ENCODE measurements around the gene GSDME.

Gene GSDME

DNA sequence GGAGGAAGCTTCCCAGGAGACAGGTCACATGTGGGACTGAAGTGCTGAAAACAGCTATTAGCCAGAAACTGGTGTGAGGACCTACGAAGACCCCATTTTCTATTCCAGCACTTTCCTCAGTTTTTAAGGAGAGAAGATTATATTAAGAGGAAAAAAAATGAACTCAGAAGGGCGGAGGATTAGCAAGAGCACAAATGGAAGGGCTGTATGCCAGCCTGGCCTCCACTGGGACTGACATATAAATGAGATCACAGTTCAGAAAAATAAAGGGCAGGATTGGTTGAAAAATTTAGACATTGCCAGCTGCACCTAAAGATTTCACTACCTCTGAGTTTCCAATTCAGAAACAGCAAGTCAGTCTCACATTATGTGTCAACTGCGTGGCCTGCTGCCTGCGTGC is 53.0 kb downstream of the GSDME start:
- H3K36me3 ChIP-seq (ENCODE audit: control insufficient read depth in 1 of 2, insufficient read depth in 2 of 2, low read length in 2 of 2) = peaks cover 17 to 21% of the 10 kb centered on the region in 2 experiments
- H2BK12ac ChIP-seq (ENCODE audit: low read length) = no peak overlapping the region
- H3K18ac ChIP-seq (ENCODE audit: low read length) = no peak overlapping the region
- no peaks in the 10 kb centered on the region for H3K79me2 ChIP-seq (ENCODE audit: control insufficient read depth, insufficient read depth, low read length, poor library complexity)
- H3K4ac ChIP-seq (ENCODE audit: low read depth, low read length) = no peak overlapping the region
- no peak overlapping the region for H4K12ac ChIP-seq (ENCODE audit: low read depth, low read length)
- H2AFZ ChIP-seq (ENCODE audit: insufficient read depth, low read length, poor library complexity) = no peak overlapping the region
- H3K4me2 ChIP-seq (ENCODE audit: low read length) = no peak overlapping the region
- peaks cover 10 to 20% of the 10 kb centered on the region in 2 experiments for H3K4me1 ChIP-seq (ENCODE audit: control insufficient read depth in 1 of 2, insufficient read depth in 2 of 2, low read length in 2 of 2)
- WGBS (ENCODE audit: extremely low coverage, insufficient coverage, insufficient read length) = no CpG with 5 or more reads among the region's 4 CpGs
- no peak overlapping the region for H3K4me3 ChIP-seq (ENCODE audit: low read depth, low read length)
- peaks cover 1% of the 10 kb centered on the region for H3K79me1 ChIP-seq (ENCODE audit: low read length)
- no peak overlapping the region for H3K14ac ChIP-seq (ENCODE audit: low read length)
- no peak for DNase-seq
- H3K9me3 ChIP-seq (ENCODE audit: insufficient read depth, low read depth, low read length) = no peaks in the 10 kb centered on the region
- H4K8ac ChIP-seq (ENCODE audit: low read depth, low read length) = no peak overlapping the region
- no peak overlapping the region for H2BK5ac ChIP-seq (ENCODE audit: low read depth, low read length, poor library complexity)
- no peak overlapping the region for H3K9ac ChIP-seq (ENCODE audit: low read length)
- H4K91ac ChIP-seq (ENCODE audit: low read depth, low read length) = no peak overlapping the region
- no peak overlapping the region for H2AK5ac ChIP-seq (ENCODE audit: low read length)
- H3K27ac ChIP-seq (ENCODE audit: low read depth, low read length) = no peak overlapping the region
- no peak overlapping the region for H3K23ac ChIP-seq (ENCODE audit: low read length)
- H2BK120ac ChIP-seq (ENCODE audit: insufficient read depth, low read length, poor library complexity) = no peak overlapping the region
- H3K27me3 ChIP-seq (ENCODE audit: insufficient read depth, low read length) = no peaks in the 10 kb centered on the region

- Histone ChIP-seq H3K9me3 (ENCODE audit: insufficient read depth, low read depth, low read length) (no peaks in the 10 kb centered on the region), H3K23ac (ENCODE audit: low read length) (no peak overlapping the region), H3K4ac (ENCODE audit: low read depth, low read length) (no peak overlapping the region), H3K14ac (ENCODE audit: low read length) (no peak overlapping the region), H3K4me2 (ENCODE audit: low read length) (no peak overlapping the region), H2BK5ac (ENCODE audit: low read depth, low read length, poor library complexity) (no peak overlapping the region), H3K27me3 (ENCODE audit: insufficient read depth, low read length) (no peaks in the 10 kb centered on the region), H3K9ac (ENCODE audit: low read length) (no peak overlapping the region), H2BK12ac (ENCODE audit: low read length) (no peak overlapping the region), H3K27ac (ENCODE audit: low read depth, low read length) (no peak overlapping the region), H2AK5ac (ENCODE audit: low read length) (no peak overlapping the region), H4K91ac (ENCODE audit: low read depth, low read length) (no peak overlapping the region), H2AFZ (ENCODE audit: insufficient read depth, low read length, poor library complexity) (no peak overlapping the region), H4K12ac (ENCODE audit: low read depth, low read length) (no peak overlapping the region), H3K79me2 (ENCODE audit: control insufficient read depth, insufficient read depth, low read length, poor library complexity) (no peaks in the 10 kb centered on the region), H3K4me1 (ENCODE audit: control insufficient read depth in 1 of 2, insufficient read depth in 2 of 2, low read length in 2 of 2) (peaks cover 10 to 20% of the 10 kb centered on the region in 2 experiments), H3K79me1 (ENCODE audit: low read length) (peaks cover 1% of the 10 kb centered on the region), H2BK120ac (ENCODE audit: insufficient read depth, low read length, poor library complexity) (no peak overlapping the region), H3K36me3 (ENCODE audit: control insufficient read depth in 1 of 2, insufficient read depth in 2 of 2, low read length in 2 of 2) (peaks cover 17 to 21% of the 10 kb centered on the region in 2 experiments), H3K18ac (ENCODE audit: low read length) (no peak overlapping the region), H3K4me3 (ENCODE audit: low read depth, low read length) (no peak overlapping the region), H4K8ac (ENCODE audit: low read depth, low read length) (no peak overlapping the region)
- no peak for DNase-seq
- WGBS (ENCODE audit: extremely low coverage, insufficient coverage, insufficient read length) = no CpG with 5 or more reads among the region's 3 CpGs
Observed at GRCh38 chr7:24703296-24703695, 54.0 kb downstream of the GSDME start.

DNA sequence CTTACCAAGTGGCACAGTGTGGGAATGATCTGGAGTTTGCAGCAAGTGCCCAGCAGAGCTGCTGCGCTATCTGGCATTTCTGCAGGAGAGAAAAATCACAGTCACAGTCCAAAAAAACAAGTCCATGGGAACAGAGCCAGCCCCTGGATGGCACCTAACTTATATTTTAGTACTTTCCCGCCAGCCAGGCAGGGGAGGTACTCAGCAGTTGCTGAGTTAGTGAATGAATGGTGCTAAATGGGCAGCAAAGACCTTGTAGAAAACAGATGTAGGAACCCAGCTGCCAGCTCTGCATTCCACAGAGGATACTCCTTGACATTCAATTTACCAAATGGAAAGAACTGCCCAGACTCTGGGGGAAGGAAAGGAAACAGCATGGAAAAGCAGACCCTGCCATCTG is 54.5 kb downstream of the GSDME start:
- H3K4ac ChIP-seq (ENCODE audit: low read depth, low read length) = no peak overlapping the region

GRCh38 chr7:24701261-24702235 is 55.7 kb downstream of the GSDME start:
- no CpG with 5 or more reads among the region's 4 CpGs for WGBS (ENCODE audit: extremely low coverage, insufficient coverage, insufficient read length)
- Histone ChIP-seq H4K91ac (ENCODE audit: low read depth, low read length) (no peak overlapping the region), H3K18ac (ENCODE audit: low read length) (no peak overlapping the region), H4K8ac (ENCODE audit: low read depth, low read length) (no peak overlapping the region), H2BK12ac (ENCODE audit: low read length) (no peak overlapping the region), H3K23ac (ENCODE audit: low read length) (no peak overlapping the region), H3K14ac (ENCODE audit: low read length) (no peak overlapping the region), H3K27me3 (ENCODE audit: insufficient read depth, low read length) (no peaks in the 10 kb centered on the region), H3K9me3 (ENCODE audit: insufficient read depth, low read depth, low read length) (no peaks in the 10 kb centered on the region), H3K27ac (ENCODE audit: low read depth, low read length) (no peak overlapping the region), H3K4me1 (ENCODE audit: control insufficient read depth in 1 of 2, insufficient read depth in 2 of 2, low read length in 2 of 2) (peaks cover 10 to 16% of the 10 kb centered on the region in 2 experiments), H2AK5ac (ENCODE audit: low read length) (no peak overlapping the region), H2AFZ (ENCODE audit: insufficient read depth, low read length, poor library complexity) (no peak overlapping the region), H3K4ac (ENCODE audit: low read depth, low read length) (no peak overlapping the region), H3K4me2 (ENCODE audit: low read length) (no peak overlapping the region), H3K79me1 (ENCODE audit: low read length) (peaks cover 1% of the 10 kb centered on the region), H3K79me2 (ENCODE audit: control insufficient read depth, insufficient read depth, low read length, poor library complexity) (no peaks in the 10 kb centered on the region), H3K36me3 (ENCODE audit: control insufficient read depth in 1 of 2, insufficient read depth in 2 of 2, low read length in 2 of 2) (peaks cover 17 to 21% of the 10 kb centered on the region in 2 experiments), H3K9ac (ENCODE audit: low read length) (no peak overlapping the region), H3K4me3 (ENCODE audit: low read depth, low read length) (no peak overlapping the region), H2BK120ac (ENCODE audit: insufficient read depth, low read length, poor library complexity) (no peak overlapping the region), H4K12ac (ENCODE audit: low read depth, low read length) (no peak overlapping the region), H2BK5ac (ENCODE audit: low read depth, low read length, poor library complexity) (no peak overlapping the region)
- DNase-seq = peak; percentile 67 to 88

More for the DNA sequence above, 54.5 kb downstream of the GSDME start:
- Histone ChIP-seq H3K79me2 (ENCODE audit: control insufficient read depth, insufficient read depth, low read length, poor library complexity) (no peaks in the 10 kb centered on the region), H3K27ac (ENCODE audit: low read depth, low read length) (no peak overlapping the region), H3K9me3 (ENCODE audit: insufficient read depth, low read depth, low read length) (no peaks in the 10 kb centered on the region), H3K23ac (ENCODE audit: low read length) (no peak overlapping the region), H2BK120ac (ENCODE audit: insufficient read depth, low read length, poor library complexity) (no peak overlapping the region), H2BK12ac (ENCODE audit: low read length) (no peak overlapping the region), H3K14ac (ENCODE audit: low read length) (no peak overlapping the region), H3K79me1 (ENCODE audit: low read length) (peaks cover 1% of the 10 kb centered on the region), H2AK5ac (ENCODE audit: low read length) (no peak overlapping the region), H3K18ac (ENCODE audit: low read length) (no peak overlapping the region), H2AFZ (ENCODE audit: insufficient read depth, low read length, poor library complexity) (no peak overlapping the region), H3K36me3 (ENCODE audit: control insufficient read depth in 1 of 2, insufficient read depth in 2 of 2, low read length in 2 of 2) (peaks cover 17 to 21% of the 10 kb centered on the region in 2 experiments), H3K9ac (ENCODE audit: low read length) (no peak overlapping the region), H3K27me3 (ENCODE audit: insufficient read depth, low read length) (no peaks in the 10 kb centered on the region), H4K8ac (ENCODE audit: low read depth, low read length) (no peak overlapping the region), H3K4me3 (ENCODE audit: low read depth, low read length) (no peak overlapping the region), H3K4me1 (ENCODE audit: control insufficient read depth in 1 of 2, insufficient read depth in 2 of 2, low read length in 2 of 2) (peaks cover 10 to 17% of the 10 kb centered on the region in 2 experiments), H4K12ac (ENCODE audit: low read depth, low read length) (no peak overlapping the region), H3K4me2 (ENCODE audit: low read length) (no peak overlapping the region), H4K91ac (ENCODE audit: low read depth, low read length) (no peak overlapping the region), H2BK5ac (ENCODE audit: low read depth, low read length, poor library complexity) (no peak overlapping the region)
- no peak for DNase-seq
- no CpG with 5 or more reads among the region's 2 CpGs for WGBS (ENCODE audit: extremely low coverage, insufficient coverage, insufficient read length)

Measured in trophoblast cell (in vitro differentiated cells and primary cell).